BJ (cell line): ENCODE results near the gene PRKACA. TPM values are rescaled to one million over a fixed set of nuclear protein-coding genes. Genes with fewer than 3 reads are reported as not detected.
A peak's percentile ranks its signal among the peaks of the same experiment; 100 is the strongest.

Experiments
- CTCF ChIA-PET: fragments of 350-600 bp; formaldehyde crosslinking; extraction: SDS; loops from one replicate; lab custom pipeline; 2021; ENCODE audit warnings: antibody characterized with exemption, inconsistent platforms; lab: Yijun Ruan, JAX
- POLR2A ChIA-PET: fragments of 300-600 bp; sonication (Branson Sonifier 250); formaldehyde crosslinking; extraction: SDS; loops from one replicate; lab custom pipeline; 2021; ENCODE audit warnings: antibody characterized with exemption; lab: Charles Lee
- DNase-seq: peaks from one replicate; pipeline ENCODE4 v3.0.0-alpha.2; 2011; ENCODE audit warnings: low read depth
- H3K27me3 ChIP-seq: 2 replicates; pipeline ENCODE4 v1.6.0; 2011; ENCODE audit warnings: low read length; ENCODE audit not compliant: control insufficient read depth, insufficient read depth
- H3K36me3 ChIP-seq: 2 replicates; pipeline ENCODE4 v1.5.1; 2011; ENCODE audit warnings: low read length; ENCODE audit not compliant: control insufficient read depth, insufficient read depth
- H3K4me3 ChIP-seq: 2 replicates; pipeline ENCODE4 v1.5.1; 2011; ENCODE audit warnings: low read depth, mild to moderate bottlenecking, control low read depth, low read length
- polyA plus RNA-seq: library from polyadenylated mRNA; depleted of rRNA; stranded (reverse); fragments of >200 nt; gene quantifications from 2 replicates; pipeline ENCODE4 v1.2.3, GENCODE V29; 2011
- TF ChIP-seq, protein P1 (sequence below): IDR thresholded peaks from 2 replicates; pipeline ENCODE4 v1.5.1; 2011; ENCODE audit warnings: low read depth, mild to moderate bottlenecking, control low read depth, inconsistent platforms, low read length, moderate library complexity; ENCODE audit not compliant: insufficient read depth

The PRKACA gene
- polyA plus RNA-seq, 1 experiment = 35.4 TPM

DNA sequence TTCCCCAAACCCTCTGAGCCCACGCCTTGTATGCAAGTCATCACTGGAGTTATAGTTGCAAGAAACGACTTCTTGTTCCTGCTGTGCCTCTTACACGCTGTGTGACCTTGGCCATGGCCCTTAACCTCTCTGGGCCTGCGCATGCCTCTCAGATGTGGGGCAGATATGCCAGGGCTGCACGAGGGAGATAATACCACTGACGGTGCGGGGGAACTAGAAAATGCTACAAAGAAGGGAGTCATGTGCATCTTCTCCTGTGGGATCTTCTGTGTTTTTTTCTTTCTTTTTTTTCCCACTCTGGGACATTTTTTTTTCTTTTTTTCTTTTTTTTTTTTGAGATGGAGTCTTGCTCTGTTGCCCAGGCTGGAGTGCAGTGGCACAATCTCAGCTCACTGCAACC is 22.7 kb downstream of the PRKACA start:
- DNase-seq = no peak
- TF ChIP-seq, protein P1, sequence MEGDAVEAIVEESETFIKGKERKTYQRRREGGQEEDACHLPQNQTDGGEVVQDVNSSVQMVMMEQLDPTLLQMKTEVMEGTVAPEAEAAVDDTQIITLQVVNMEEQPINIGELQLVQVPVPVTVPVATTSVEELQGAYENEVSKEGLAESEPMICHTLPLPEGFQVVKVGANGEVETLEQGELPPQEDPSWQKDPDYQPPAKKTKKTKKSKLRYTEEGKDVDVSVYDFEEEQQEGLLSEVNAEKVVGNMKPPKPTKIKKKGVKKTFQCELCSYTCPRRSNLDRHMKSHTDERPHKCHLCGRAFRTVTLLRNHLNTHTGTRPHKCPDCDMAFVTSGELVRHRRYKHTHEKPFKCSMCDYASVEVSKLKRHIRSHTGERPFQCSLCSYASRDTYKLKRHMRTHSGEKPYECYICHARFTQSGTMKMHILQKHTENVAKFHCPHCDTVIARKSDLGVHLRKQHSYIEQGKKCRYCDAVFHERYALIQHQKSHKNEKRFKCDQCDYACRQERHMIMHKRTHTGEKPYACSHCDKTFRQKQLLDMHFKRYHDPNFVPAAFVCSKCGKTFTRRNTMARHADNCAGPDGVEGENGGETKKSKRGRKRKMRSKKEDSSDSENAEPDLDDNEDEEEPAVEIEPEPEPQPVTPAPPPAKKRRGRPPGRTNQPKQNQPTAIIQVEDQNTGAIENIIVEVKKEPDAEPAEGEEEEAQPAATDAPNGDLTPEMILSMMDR = no peak
- POLR2A ChIA-PET = no interaction called here
- CTCF ChIA-PET = interaction anchor here (0.7 kb wide), 1 partner anchor 63 kb away, joined by 3 read pairs; the partner anchor contains the start of gene IL27RA
- no peak overlapping the region for H3K4me3 ChIP-seq
- no peaks in the 10 kb centered on the region for H3K27me3 ChIP-seq
- H3K36me3 ChIP-seq = peaks cover 14% of the 10 kb centered on the region

DNA sequence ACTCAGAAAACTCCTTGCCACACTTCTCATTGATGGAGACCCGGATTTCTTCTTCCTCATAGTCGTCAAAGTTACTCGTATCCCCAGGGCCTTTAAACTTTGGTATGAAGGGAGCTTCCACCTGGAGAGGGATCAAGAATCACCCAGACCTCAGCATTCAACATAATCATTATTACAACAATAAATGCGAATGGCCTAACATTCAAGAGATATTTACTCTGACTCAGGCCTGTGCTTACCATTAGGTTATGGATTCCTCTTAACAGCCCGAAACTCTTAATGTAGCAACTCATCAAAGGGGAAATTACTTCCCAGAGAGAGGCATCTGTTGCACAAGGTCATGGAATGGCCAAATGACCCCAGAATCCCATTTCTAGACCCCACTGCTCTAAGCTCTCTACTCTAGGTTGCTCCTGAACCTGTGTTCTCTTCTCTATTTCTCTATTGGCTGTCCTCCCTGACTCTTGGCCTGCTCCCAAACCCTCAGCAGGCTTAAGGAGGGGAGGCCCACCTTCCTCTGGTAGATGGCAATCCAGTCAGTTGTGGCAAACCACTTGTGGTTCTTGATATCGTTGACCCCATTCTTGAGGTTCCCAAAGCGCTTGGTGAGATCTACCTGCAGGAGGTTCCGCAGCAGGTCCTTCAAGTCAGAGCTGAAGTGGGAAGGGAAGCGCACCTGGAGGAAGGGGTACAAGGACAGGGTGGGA is 24.3 kb downstream of the PRKACA start:
- no peak for DNase-seq
- ChIA-PET POLR2A (no interaction called here), CTCF (no interaction called here)
- peaks cover 14% of the 10 kb centered on the region for H3K36me3 ChIP-seq
- no peak overlapping the region for H3K4me3 ChIP-seq
- TF ChIP-seq, protein P1 = no peak
- H3K27me3 ChIP-seq = no peaks in the 10 kb centered on the region

DNA sequence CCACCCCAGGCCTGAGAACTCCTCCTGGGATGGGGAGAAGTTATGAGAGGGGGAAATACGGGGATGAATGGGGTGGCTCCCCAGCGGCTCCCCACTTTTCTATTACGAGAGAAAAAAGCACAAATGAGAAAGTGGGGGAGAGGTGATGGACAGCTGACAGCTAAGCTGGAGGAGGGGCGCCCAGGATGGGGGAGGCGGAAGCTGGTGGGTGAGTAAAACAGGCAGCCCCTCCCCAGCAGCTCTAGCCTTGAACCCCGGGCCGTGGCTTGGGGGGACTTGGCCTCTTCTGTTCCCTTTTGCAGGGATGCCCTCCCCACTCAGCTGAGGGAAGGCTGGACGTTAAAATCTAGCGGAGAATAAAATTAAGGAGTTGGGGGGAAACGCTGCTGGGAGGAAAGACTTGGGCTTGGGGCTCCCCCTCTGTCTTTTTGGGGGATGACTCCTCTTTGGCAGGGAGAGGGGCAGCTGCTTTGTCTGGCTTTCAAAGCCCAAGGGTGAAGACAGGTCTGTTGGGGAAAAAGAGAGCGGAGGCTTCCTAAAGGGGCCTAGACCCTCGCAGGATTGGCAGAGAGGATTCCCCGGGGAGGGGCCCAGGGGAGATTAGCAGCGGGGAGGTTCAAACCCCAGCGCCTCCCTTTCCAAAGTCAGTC is 25.6 kb downstream of the PRKACA start:
- TF ChIP-seq, protein P1 = peak; percentile 17; the same call in 1 of the 2 replicates
- H3K27me3 ChIP-seq = no peaks in the 10 kb centered on the region
- H3K4me3 ChIP-seq = peak overlapping the region; percentile 78
- DNase-seq = no peak
- CTCF ChIA-PET = interaction anchor here (0.6 to 1.3 kb wide), 5 partner anchors 17 to 49 kb away, joined by 3 to 5 read pairs (median 3); no protein-coding TSS in a partner anchor
- H3K36me3 ChIP-seq = peaks cover 8% of the 10 kb centered on the region
- POLR2A ChIA-PET = no interaction called here

DNA sequence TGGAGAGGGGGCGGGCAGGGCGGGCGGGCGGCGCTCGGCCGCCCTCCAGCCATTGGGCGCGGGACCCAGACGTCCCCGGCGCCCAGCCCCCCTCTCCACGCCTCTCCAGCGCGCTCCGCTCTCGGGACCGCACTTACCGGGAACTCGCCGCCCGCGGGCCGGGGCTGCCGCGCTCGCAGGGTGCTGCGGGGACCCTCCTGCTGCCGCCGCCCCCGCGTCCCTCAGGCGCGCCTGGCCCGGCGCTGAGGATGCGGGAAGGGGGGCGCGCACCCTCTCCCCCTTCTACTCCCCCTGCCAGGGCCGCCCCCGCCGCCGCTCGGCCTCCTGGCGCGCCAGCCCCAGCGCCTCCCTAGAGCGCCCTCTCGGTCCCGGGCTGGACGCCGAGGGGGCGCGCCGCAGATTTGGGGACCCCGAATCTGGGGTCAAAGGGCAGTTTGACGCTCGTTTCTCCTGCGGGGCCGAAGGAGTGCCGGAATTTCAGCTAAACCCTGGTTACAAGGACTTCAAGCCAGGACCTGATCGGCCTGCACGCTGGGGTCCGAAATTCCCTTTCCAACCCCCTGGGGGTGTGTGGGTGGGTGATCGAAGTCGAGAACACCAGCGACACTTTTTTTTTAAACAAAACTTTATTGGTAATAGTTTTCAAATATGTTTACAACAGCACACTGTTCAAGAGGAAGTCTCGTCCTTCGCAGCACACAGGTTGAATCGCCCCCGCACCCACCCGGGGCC is 26.3 kb downstream of the PRKACA start:
- CTCF ChIA-PET = interaction anchor here (0.6 to 1.3 kb wide), 3 partner anchors 16 to 50 kb away, joined by 3 to 5 read pairs (median 3); no protein-coding TSS in a partner anchor
- no peaks in the 10 kb centered on the region for H3K27me3 ChIP-seq
- DNase-seq = no peak
- POLR2A ChIA-PET = no interaction called here
- peaks cover 2% of the 10 kb centered on the region for H3K36me3 ChIP-seq
- peak overlapping the region; percentile 78 for H3K4me3 ChIP-seq
- TF ChIP-seq, protein P1 = peak; percentile 34
